NCI-H524 treated with DMSO at 0.1 percent for 48 hours (cell line): ENCODE results near the gene UBE2L6.
"Not testable (repeated sequence)": the region's sequence is repeated elsewhere in the genome, so short reads cannot be mapped to it uniquely, and the experiment has no call there.

Experiments
- DNase-seq: peaks from one replicate; lab custom pipeline; 2025; lab: John Stamatoyannopoulos, UW

UBE2L6 gene

GRCh38 chr11:57566905-57567514 lies 462 bp downstream of the UBE2L6 start:
- no peak for DNase-seq

DNA sequence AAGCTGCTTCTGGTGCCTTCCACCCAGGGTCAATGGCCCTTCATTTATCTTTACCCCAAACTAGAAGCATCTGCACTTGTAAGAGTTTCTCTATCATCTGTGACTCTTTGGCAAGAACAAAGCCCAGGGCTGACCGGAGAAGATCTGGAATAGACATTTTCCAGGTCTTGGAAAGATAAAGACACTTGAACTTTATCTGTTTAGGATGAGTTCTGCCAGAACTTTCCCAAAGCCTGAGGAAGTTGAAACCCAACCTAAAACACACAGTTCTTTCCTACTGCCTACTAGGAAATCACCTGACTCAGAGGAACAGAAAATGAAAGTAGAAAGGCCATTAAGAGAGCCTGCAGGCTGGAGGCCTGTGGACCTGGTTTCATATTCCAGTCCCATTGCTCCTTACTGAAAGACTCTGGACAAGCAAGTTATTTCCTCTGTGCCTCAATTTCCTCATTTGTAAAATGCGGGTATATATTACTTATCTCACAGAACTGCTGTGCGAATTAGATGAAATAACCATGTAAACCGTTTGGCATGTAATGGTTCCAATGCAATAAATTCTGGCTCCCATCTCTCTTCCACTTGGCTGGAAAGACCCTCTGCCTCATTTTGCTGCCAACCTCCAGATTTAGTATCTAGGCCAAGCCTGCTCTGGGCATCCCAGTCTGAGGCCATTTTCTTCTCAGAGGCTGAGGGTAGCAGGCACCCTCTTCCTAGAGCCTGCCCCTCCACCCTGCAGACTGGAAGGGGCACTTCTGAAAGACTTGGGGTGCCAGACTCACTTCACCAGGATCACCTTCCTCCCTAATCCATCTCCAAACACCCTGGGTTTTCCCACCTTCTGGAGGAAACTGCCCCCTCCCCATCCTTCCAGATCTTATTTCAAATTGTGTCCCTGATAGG lies 1.2 kb downstream of the UBE2L6 start:
- no peak for DNase-seq

DNA sequence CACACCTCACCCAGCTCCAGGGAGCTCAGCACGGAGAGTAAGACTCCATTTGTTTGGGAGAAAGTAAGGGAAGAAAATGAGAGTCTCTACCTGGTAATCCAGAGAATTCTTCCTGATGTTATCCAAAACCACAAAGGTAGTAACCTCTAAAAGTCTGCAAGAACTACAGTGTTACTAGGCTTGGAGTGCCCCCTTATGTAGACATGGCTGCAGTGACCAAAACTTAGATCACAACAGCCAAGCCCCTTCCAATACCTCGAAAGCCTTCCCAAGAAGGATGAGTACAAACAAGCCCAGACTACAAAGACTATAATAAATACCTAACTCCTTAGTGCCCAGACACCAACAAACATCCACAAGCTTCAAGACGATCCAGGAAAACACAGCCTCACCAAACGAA lies 4.9 kb downstream of the UBE2L6 start:
- no peak for DNase-seq

DNA sequence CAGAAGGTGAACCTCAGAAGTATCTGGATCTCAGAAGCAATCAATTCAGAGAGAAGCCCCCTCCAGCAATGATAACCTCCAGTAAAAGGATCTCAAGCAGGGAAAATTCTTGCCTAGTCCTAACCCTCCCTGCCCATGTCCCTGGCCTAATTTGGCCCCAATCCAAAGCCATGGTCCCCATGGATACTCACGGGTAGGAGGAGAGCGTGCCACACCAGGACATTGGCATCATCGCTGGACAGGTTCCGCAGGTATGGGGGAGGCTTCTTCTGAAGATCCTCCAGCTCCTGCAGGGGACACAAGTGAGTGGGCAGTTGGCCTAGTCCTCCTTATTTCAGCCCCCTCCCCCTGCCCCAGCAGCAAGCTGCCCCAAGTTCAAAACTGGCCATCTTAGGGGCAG lies 7.3 kb downstream of the UBE2L6 start:
- no peak for DNase-seq

- no peak for DNase-seq
These were observed 11.4 kb downstream of the UBE2L6 start for GRCh38 chr11:57556041-57556440.

DNA sequence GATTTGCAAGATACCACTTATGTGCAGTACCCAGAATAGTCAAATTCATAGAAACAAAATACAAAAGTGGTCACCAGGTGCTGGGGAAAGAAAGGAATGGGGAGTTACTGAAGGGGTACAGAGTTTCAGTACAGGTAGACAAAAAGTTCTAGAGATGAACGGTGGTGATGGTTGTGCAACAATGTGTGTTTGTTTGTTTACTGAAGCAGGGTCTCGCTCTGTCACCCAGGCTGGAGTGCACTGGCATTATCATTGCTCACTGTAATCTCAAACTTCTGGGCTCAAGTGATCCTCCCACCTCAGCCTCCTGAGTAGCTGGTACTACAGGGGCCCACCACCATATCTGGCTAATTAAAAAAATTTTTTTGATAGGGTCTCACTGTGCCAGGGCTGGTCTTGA lies 12.1 kb downstream of the UBE2L6 start:
- no peak for DNase-seq

GRCh38 chr11:57552479-57552878 lies 15.0 kb downstream of the UBE2L6 start:
- no peak for DNase-seq

GRCh38 chr11:57551941-57552340 lies 15.5 kb downstream of the UBE2L6 start:
- no peak for DNase-seq

GRCh38 chr11:57549983-57550382 lies 17.5 kb downstream of the UBE2L6 start:
- no peak for DNase-seq

DNA sequence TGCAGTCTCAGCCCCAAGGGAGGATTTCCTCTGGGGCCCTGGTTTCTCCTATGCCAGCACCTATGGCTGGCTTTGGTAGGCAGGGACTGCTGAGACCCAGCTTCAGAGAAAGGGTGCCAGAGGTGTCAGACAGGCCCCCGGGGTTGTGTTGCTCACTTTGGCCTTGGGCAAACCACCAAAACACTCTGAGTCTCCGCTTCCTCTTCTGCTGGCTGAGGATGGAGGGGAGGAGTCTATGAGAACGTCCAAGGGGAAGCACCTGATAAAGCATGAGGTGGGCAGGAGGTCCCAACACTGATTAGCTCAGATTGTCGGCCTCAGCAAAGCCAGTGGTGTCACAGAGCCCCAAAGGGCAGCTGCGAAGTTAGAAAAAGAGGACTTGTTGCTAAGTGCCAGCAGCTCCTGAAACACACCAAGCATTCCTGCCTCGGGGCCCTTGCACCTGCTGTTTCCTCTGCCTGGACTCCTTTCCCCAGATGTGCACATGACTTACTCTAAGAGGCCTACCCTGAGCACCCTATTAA lies 19.6 kb downstream of the UBE2L6 start:
- DNase-seq = no peak

DNA sequence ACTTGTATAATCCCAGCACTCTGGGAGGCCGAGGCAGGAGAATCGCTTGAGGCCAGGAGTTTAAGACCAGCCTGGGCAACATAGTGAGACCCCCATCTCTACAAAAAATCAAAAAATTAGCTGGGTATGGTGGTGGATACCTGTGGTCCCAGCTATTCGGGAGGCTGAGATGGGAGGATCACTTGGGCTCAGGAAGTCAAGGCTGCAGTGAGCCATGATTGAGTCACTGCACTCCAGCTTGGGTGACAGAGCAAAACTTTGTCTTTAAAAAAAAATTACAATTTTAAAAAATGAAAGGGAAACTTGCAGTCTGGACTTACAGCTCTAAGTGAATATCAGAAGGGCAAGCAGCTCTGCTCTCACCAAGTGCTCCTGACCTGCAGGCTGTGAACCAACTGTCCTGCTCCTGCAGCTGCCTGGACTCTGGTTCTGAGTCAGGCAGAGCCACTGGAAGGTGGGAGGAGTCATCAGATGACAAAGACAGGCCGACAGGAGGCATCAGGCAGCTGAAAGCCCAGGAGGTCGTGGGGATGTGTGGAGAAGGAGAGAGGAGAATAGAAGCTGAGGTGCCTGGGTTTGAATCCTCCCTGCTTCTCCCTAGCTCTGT lies 20.5 kb downstream of the UBE2L6 start:
- DNase-seq = no peak

DNA sequence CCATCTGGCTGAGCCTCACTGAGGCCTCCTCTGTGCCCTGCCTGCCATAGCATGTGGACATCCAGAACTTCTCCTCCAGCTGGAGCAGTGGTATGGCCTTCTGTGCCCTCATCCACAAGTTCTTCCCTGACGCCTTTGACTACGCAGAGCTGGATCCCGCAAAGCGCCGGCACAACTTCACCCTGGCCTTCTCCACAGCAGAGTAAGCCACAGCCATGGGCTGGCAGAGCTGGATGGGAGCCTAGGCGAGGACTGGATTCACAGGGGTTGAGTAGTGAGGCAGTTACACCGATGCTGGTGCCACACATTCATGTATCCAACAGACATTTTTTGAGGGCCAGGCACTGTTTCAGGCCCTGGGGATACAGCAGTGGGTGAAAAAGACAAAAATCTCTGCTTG lies 21.0 kb downstream of the UBE2L6 start:
- no peak for DNase-seq

- DNase-seq = no peak
These were observed 21.6 kb downstream of the UBE2L6 start for GRCh38 chr11:57545883-57546282.

DNA sequence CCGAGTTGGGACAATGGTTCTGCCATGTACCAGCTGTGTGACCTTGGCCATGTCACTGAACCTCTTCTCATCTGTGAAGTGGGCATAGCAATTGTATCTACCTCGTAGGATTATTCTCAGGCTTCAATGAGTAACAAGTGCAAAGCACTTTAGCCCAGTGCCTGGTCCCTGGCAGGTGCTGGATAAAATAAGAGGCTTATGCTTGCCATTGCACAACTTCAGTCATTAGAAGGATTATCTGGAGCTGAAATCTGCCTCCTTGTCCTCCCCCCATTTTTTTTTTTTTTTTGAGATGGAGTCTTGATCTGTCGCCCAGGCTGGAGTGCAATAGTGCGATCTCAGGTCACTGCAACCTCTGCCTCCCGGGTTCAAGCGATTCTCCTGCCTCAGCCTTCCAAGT lies 22.9 kb downstream of the UBE2L6 start:
- DNase-seq = peak; percentile 75

- DNase-seq = no peak
These were observed 23.9 kb downstream of the UBE2L6 start for GRCh38 chr11:57543593-57543992.

DNA sequence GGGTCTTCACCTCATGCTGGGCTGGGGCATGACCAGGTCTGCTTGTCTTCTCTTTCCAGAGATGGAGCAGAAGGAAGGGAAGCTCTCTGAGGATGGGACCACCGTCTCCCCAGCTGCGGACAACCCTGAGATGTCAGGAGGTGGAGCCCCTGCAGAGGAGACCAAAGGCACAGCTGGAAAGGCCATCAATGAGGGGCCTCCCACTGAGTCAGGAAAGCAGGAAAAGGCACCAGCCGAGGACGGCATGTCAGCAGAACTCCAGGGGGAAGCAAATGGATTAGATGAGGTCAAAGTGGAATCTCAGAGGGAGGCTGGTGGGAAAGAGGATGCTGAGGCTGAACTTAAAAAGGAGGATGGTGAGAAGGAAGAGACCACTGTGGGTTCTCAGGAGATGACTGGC lies 24.9 kb downstream of the UBE2L6 start:
- DNase-seq = no peak

GRCh38 chr11:57541169-57541568 lies 26.3 kb downstream of the UBE2L6 start:
- no peak for DNase-seq

DNA sequence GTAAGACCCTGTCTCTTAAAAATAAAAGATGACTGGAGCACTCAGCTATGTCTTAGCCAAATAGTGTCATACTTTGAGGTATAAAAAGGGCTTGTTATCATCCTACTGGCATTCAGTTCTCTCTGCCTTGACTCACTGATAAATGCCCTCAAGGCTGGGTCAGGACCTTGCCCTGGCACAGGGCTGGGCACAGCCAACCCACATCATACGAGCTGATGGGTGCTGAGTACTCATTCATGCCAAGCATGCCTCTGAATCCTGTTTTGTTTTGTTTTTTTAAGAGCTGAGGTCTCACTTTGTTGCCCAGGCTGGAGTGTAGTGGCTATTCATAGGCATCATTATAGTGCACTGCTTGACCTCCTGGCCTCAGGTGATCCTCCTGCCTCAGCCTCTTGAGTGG lies 28.1 kb downstream of the UBE2L6 start:
- no peak for DNase-seq

DNA sequence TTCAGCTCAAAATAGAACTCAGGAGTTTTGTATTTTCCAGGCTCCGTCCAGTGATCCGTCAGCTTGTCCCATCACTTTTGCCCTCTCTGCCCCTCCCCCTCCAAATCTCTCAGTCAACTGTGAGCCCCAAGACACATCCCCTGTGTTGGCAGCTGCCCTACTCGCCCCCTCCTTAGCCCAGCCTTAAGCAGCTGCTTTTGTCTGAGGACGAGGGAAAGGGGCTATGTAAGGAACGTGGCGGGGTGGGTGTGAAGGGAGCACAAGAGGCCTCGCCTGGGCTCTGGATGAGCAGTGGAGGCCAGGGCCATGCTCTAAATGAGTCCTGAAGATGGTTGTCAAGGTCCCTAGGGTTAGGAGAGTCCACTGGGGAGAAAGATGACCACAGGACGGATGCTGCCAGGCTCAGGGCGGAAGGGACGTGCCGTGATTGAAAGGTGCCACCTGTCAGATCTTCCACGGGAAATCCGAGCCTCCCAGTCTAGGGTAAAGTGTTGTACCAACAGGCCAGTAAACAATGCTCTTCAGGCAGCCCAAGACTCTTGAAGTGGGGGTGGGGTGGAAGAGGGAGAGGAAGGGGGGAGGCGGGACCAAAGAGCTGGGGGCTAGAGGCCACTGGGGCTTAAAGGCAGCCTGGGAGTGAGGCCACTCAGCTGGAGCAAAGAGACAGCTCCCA lies 30.4 kb downstream of the UBE2L6 start, which contains the start of gene SMTNL1:
Gene SMTNL1 (plus strand): TSS at position 649 of the 673 bp plus-strand sequence. CDS start 5,048 bp downstream, outside the sequence.
- DNase-seq = no peak

DNA sequence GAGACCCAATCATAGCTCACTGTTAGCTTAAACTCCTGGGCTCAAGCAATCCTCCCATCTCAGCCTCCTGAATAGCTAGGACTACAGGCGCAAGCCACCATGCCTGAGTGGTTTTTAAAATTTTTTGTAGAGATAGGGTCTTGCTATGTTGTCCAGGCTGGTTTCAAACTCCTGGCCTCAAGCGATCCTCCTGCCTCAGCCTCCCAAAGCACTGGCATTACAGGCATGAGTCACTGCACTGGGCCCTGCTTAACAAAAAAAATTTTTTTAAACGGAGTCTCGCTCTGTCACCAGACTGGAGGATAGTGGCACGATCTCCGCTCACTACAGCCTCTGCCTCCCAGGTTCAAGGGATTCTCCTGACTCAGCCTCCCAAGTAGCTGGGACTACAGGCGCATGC lies 33.0 kb downstream of the UBE2L6 start:
- DNase-seq = not testable (repeated sequence)

GRCh38 chr11:57530596-57531507 lies 36.6 kb downstream of the UBE2L6 start, which contains the start of gene TIMM10:
Gene TIMM10, minus strand, starts transcription at chr11:57530754. Its CDS starts 565 bp downstream, at chr11:57530189.
- peak; percentile 98 for DNase-seq
